T-helper 1 cell treated with Interleukin-12 subunit alpha and Interleukin-12 subunit beta and Interleukin-4 antibody, amounts not matched to agents 30 ng/mL and 1 ng/mL, for 36 hours (primary cell): Measurements from ENCODE around the gene ZNF528. TPM values are rescaled to one million over a fixed set of nuclear protein-coding genes. Genes with fewer than 3 reads are reported as not detected.

Experiments used
- intact Hi-C: fragments of 100-400 bp; cut with micrococcal nuclease; formaldehyde crosslinking; loops from one replicate; pipeline ENCODE4 v1.15.1; 2024
- total RNA-seq: library from RNA; stranded (reverse); gene quantifications from 2 replicates; pipeline ENCODE4 v1.2.3, GENCODE V29; 2022

ZNF528 gene
- 12.4 and 14.1 TPM in 2 replicates for total RNA-seq

DNA sequence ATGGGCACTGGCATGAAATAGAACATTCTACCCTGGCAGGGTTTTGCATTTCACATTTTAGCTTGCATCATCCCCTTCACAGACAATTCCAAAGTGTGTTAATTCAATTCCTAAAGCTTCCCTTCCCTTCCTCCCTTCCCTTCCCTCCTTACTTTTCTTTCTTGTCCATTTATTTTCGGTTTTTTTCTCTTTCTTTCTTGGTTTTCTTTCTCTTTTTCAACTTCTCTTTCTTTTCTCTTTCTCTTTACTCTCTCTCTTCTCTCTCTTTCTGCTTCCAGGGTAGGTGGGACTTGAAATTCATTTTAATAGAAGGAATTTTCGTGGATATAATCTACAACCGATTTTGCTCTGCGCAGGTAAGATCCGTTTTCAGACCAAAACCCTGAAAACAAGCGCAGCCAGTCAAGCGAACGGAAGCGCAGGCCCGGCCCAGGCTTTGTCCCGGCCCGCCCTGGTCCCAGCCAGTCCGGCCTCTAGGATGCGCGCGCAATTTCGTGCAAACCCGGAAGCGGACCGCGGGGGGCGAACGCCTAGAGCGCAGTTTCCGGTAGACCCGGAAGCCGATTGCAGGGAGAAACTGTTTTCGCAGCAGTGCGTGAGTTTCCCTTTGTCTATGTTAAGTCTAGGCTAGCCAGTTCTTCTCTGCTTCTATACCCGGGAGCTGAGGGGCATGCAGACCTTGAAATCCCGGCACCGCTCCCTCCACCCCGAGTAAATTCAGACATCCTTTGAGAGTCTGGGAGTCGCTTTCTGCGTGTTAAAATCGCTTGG is at the start of gene ZNF528:
ZNF528 (plus strand) TSS at position 540 of the 771 bp plus-strand sequence. CDS start 4,165 bp downstream, outside the sequence.
- intact Hi-C loops: loop anchor here (1.0 to 5.0 kb wide), 9 partner anchors 28 to 1123 kb away; partner anchors contain the start of genes ZNF160, ZNF320, ZNF610 and ZNF808

- intact Hi-C loops: no loop called here
Observed at GRCh38 chr19:52351512-52351911, 46.1 kb upstream of the ZNF528 start.

- intact Hi-C loops: no loop called here
Observed at GRCh38 chr19:52366414-52366824, 31.2 kb upstream of the ZNF528 start.

GRCh38 chr19:52369559-52370340 is 27.9 kb upstream of the ZNF528 start, which contains the start of gene ZNF880:
ZNF880 (plus strand) TSS chr19:52369923; CDS start chr19:52369966, 43 bp downstream.
- intact Hi-C loops: loop anchor here (1.0 to 2.0 kb wide), 4 partner anchors 28 to 201 kb away; partner anchors contain the start of genes ZNF480, ZNF528, ZNF610 and ZNF701

DNA sequence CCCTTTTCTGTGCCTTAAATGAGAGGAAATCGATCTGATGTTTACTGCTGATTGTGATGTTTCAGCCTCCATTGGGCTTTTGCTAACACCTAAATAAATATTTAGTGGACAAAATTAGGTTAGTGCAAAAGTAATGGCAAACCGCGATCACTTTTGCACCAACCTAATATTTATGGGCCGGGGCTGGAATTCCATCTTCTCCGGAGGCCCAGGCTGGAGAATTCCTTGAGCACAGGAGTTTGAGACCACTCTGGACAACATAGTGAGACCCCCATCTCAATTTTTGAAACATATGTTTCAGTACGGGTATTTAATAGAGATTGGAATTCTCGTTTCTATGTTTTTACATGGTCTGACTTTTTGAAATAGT is 27.3 kb upstream of the ZNF528 start:
- intact Hi-C loops: loop anchor here (2.0 kb wide), 1 partner anchor 74 kb away; the partner anchor contains the start of gene ZNF480

DNA sequence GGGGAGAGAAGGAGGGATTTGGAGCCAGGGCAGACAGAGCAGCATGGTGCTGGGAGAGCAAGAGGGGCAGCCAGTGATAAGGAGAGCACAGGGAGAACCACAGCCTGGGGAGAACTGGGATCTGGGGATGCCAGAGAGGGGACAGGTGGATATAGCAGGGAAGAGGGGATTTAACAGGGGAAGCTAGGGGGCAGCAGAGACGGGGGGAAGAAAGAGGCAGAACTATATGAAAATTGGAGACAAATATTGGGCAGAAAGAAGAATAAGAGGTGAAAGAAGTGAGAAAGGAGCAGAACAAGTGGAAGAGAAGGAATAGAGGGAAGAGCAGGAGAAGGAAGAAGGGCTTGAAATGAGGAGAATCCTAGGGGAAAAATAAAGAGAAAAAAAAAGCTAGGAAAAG is 6.5 kb upstream of the ZNF528 start:
- intact Hi-C loops: no loop called here

GRCh38 chr19:52398081-52398441 is 412 bp downstream of the ZNF528 start:
- intact Hi-C loops: loop anchor here (5.0 kb wide), 1 partner anchor 499 kb away; the partner anchor contains the start of gene ZNF320

DNA sequence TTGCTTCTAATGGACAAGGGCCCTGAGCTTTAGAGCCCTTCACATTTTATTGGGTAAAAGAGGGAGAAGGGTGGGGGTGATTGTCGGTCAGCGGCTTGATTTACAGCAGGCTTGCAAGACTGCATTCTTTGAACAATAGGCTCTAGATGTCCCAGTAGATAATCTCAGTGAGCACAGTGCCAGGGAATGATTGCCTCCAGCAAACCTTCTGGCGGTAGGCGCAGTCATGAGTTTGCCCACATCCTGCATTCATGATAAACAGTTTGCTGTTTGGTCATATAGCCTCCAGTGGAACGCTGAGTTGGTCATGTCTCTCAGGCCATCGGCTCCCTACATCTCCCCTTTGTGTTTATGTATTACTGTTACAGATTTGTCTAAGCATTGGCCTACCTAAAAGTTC is 12.6 kb downstream of the ZNF528 start:
- intact Hi-C loops: no loop called here

DNA sequence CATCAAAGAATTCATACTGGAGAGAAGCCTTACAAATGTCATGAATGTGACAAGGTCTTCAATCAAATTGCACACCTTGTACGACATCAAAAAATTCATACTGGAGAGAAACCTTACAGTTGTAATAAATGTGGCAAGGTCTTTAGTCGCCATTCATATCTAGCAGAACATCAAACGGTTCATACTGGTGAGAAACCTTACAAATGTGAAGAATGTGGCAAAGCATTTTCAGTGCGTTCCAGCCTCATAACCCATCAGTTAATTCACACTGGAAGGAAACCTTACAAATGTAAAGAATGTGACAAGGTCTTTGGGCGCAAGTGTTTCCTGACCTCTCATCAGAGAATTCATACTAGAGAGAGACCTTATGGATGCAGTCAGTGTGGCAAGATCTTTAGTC is 18.1 kb downstream of the ZNF528 start:
- intact Hi-C loops: no loop called here

- intact Hi-C loops: no loop called here
Observed at GRCh38 chr19:52428937-52429336, 31.3 kb downstream of the ZNF528 start, which contains the start of gene ZNF534. ZNF534 (plus strand) TSS chr19:52429148; CDS start chr19:52431475, 2,327 bp downstream.

DNA sequence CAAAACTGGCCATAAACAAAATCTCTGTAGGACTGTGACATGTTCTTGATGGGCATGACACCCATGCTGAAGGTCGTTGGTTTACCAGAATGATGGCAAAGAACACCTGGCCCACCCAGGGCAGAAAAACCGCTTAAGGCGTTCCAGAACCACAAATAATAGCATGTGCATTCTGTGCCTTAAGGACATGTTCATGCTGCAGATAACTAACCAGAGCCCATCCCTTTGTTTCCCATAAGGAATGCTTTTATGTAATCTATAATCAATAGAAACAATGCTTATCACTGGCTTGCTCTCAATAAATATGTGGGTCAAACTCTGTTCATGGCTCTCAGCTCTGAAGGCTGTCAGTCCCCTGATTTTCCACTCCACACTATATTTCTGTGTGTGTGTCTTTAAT is 44.5 kb downstream of the ZNF528 start:
- intact Hi-C loops: no loop called here

DNA sequence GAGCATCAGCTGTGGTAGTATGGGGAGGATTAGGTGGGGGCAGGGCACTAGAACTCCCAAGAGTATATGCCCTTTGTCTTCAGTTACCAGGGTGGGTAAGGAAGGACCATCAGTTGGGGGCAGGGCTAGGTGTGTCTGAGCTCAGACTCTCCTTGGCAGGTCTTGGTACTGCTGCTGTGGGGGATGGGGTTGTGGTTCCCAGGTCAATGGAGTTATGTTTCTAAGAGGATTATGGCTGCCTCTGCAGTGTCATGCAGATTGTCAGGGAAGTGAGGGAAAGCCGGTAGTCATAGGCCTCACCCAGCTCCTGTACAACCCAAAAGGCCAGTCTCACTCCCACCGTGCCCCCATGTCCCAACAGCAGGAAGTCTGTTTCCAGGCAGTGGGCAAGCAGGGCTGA is 46.9 kb downstream of the ZNF528 start:
- intact Hi-C loops: no loop called here

GRCh38 chr19:52451241-52451640 is 53.6 kb downstream of the ZNF528 start:
- intact Hi-C loops: no loop called here

DNA sequence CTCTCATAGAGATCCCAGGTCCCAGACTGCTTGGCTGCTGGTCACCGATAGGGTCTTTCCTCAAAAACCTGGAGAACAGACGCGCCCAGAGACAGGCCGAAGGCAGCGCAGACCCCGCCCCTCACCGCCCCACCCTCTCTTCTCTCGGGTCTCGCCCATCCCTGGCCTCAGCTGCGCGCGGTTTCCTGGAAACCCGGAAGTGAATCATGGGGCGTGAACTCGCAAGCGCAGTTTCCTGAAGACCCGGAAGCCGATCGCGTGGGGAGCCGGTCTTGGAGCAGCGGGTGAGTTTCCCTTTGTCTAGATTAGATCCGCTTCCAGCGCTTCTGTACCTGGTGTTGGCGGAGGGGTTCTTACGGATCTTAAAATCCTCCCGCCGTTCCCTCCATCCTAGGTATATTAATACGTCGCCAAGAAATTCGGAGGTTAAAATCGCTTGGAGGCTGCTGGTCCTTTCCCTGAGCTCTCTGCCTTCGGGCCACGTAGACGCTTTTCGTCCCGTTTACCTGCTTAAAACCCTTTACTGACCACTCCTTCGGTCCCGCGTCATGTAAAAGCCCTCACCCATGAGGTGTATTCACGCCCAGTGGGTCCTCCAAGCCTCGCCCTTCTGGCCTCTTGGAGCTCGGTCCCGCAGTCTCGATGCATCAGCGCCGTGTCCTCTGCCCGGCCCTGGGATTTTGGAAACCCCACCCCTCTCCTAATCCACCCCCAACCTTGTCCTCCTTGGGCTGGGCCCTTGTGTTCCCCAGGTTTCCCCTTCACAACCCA is 55.9 kb downstream of the ZNF528 start, which contains the start of gene ZNF578:
ZNF578 (plus strand) TSS at position 230 of the 771 bp plus-strand sequence. CDS start 48,293 bp downstream, outside the sequence.
- intact Hi-C loops: no loop called here

DNA sequence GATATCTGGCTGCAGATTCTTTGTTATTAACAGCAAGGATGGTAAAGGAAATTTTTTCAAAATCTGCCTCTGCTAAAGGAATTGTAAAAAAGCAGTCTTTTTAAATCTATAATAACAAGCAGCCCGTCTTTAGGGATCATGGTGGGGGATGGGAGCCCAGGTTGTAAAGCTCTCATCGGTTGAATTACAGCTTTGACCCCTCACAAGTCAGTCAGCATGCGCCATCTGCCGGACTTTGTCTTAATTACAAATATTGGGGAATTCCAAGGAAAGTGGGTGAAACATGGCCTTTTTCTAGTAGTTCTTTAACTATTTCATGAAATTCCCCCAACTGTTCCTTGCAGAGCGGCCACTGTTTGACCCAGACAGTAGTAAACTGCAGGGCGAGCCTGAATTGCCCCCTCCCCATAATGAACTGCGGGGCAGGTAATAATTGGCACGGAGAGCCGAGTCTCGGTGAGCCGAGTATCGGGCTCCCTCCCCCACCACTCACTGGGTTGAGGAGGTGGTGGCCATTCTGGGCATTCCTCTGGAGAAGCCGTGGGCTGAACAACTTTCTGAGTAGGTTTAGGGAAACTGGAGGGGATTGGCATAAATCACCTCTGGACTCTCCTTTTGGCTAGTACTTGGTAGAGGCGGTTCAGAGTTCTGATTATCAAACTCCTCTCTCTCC is 67.3 kb downstream of the ZNF528 start:
- intact Hi-C loops: no loop called here

Other genes with a start within 250 kb of the ZNF528 start
- 15.4 and 17.5 TPM in 2 replicates for gene ZNF836, start 226.2 kb upstream of the ZNF528 start, total RNA-seq
- gene PPP2R1A, start 207.8 kb upstream of the ZNF528 start, total RNA-seq: 203 and 217 TPM in 2 replicates
- 15.9 and 18.4 TPM in 2 replicates for gene ZNF766, start 128.3 kb upstream of the ZNF528 start, total RNA-seq
- gene ZNF480, start 100.7 kb upstream of the ZNF528 start, total RNA-seq: 12.0 and 16.2 TPM in 2 replicates
- gene ZNF610, start 61.6 kb upstream of the ZNF528 start, total RNA-seq: 0.39 and 0.73 TPM in 2 replicates
- gene ZNF880, start 27.9 kb upstream of the ZNF528 start, total RNA-seq: 7.6 and 9.0 TPM in 2 replicates
- not detected in 2 replicates for gene ZNF534, start 31.3 kb downstream of the ZNF528 start, total RNA-seq
- gene ZNF578, start 55.7 kb downstream of the ZNF528 start, total RNA-seq: 0.22 and 0.37 TPM in 2 replicates
- 27.4 and 28.2 TPM in 2 replicates for gene ZNF808, start 129.8 kb downstream of the ZNF528 start, total RNA-seq
- 26.8 and 29.1 TPM in 2 replicates for gene ZNF701, start 172.4 kb downstream of the ZNF528 start, total RNA-seq
- 40.7 and 42.6 TPM in 2 replicates for gene ZNF83, start 240.5 kb downstream of the ZNF528 start, total RNA-seq